IPS-18c (cell line): Measurements from ENCODE around the gene GPR162.

Experiments
- H3K4me3 ChIP-seq: 2 replicates; pipeline ENCODE4 v1.7.0; 2013; ENCODE audit warnings: low read depth, mild to moderate bottlenecking, low read length, moderate library complexity; ENCODE audit not compliant: insufficient read depth
- H3K9me3 ChIP-seq: one replicate; pipeline ENCODE4 v1.6.1; 2013; ENCODE audit warnings: mild to moderate bottlenecking, low read length, moderate library complexity; ENCODE audit not compliant: control insufficient read depth, insufficient read depth

The GPR162 gene

GRCh38 chr12:6821591-6822425, at the start of gene GPR162:
GPR162 (plus strand) TSS chr12:6821821; CDS start chr12:6823899, 2,078 bp downstream.
- H3K4me3 ChIP-seq = peak within 1 kb of the TSS; percentile 59
- no peaks in the 10 kb centered on the region for H3K9me3 ChIP-seq

- Histone ChIP-seq H3K4me3 (peak within 1 kb of the TSS; percentile 40), H3K9me3 (no peaks in the 10 kb centered on the region)
Measured at GRCh38 chr12:6772331-6772695, 49.3 kb upstream of the GPR162 start, which contains the start of gene LAG3. LAG3 (plus strand) TSS chr12:6772520; CDS start chr12:6772853, 333 bp downstream.

GRCh38 chr12:6772726-6773589, 48.7 kb upstream of the GPR162 start:
- H3K4me3 ChIP-seq = peak overlapping the region; percentile 40

GRCh38 chr12:6773590-6774351, 47.9 kb upstream of the GPR162 start:
- H3K4me3 ChIP-seq = peak overlapping the region; percentile 40
- H3K9me3 ChIP-seq = peaks cover 2% of the 10 kb centered on the region

More at GRCh38 chr12:6772726-6773589, 48.7 kb upstream of the GPR162 start:
- H3K9me3 ChIP-seq = no peaks in the 10 kb centered on the region

- no peak overlapping the region for H3K4me3 ChIP-seq
Measured at GRCh38 chr12:6774499-6775062, 47.0 kb upstream of the GPR162 start.

GRCh38 chr12:6775185-6776174, 46.1 kb upstream of the GPR162 start:
- no peak overlapping the region for H3K4me3 ChIP-seq
- peaks cover 2% of the 10 kb centered on the region for H3K9me3 ChIP-seq

More at GRCh38 chr12:6774499-6775062, 47.0 kb upstream of the GPR162 start:
- H3K9me3 ChIP-seq = peaks cover 2% of the 10 kb centered on the region

- no peak overlapping the region for H3K4me3 ChIP-seq
- H3K9me3 ChIP-seq = peaks cover 2% of the 10 kb centered on the region
Measured at GRCh38 chr12:6777386-6777785, 44.2 kb upstream of the GPR162 start.

- Histone ChIP-seq H3K9me3 (peaks cover 2% of the 10 kb centered on the region), H3K4me3 (peak overlapping the region; percentile 50)
Measured at GRCh38 chr12:6778217-6778573, 43.4 kb upstream of the GPR162 start.

GRCh38 chr12:6778574-6779550, 42.8 kb upstream of the GPR162 start:
- peak overlapping the region; percentile 50 for H3K4me3 ChIP-seq
- H3K9me3 ChIP-seq = peaks cover 4% of the 10 kb centered on the region

- Histone ChIP-seq H3K9me3 (peaks cover 4% of the 10 kb centered on the region), H3K4me3 (no peak overlapping the region)
Measured at GRCh38 chr12:6779708-6780432, 41.8 kb upstream of the GPR162 start.

- Histone ChIP-seq H3K9me3 (peaks cover 4% of the 10 kb centered on the region), H3K4me3 (no peak overlapping the region)
Measured at GRCh38 chr12:6780573-6780972, 41.0 kb upstream of the GPR162 start.

GRCh38 chr12:6782119-6782518, 39.5 kb upstream of the GPR162 start:
- H3K9me3 ChIP-seq = peaks cover 4% of the 10 kb centered on the region
- H3K4me3 ChIP-seq = no peak overlapping the region

GRCh38 chr12:6782850-6783566, 38.6 kb upstream of the GPR162 start:
- peaks cover 4% of the 10 kb centered on the region for H3K9me3 ChIP-seq
- no peak overlapping the region for H3K4me3 ChIP-seq

GRCh38 chr12:6783828-6784227, 37.8 kb upstream of the GPR162 start:
- H3K9me3 ChIP-seq = peaks cover 2% of the 10 kb centered on the region
- H3K4me3 ChIP-seq = no peak overlapping the region
